ENCODE measurements around the gene TIMM44.

GRCh38 chr19:7987114-7987768 is 43.8 kb upstream of the TIMM44 start:
- TF ChIP-seq, protein P1, sequence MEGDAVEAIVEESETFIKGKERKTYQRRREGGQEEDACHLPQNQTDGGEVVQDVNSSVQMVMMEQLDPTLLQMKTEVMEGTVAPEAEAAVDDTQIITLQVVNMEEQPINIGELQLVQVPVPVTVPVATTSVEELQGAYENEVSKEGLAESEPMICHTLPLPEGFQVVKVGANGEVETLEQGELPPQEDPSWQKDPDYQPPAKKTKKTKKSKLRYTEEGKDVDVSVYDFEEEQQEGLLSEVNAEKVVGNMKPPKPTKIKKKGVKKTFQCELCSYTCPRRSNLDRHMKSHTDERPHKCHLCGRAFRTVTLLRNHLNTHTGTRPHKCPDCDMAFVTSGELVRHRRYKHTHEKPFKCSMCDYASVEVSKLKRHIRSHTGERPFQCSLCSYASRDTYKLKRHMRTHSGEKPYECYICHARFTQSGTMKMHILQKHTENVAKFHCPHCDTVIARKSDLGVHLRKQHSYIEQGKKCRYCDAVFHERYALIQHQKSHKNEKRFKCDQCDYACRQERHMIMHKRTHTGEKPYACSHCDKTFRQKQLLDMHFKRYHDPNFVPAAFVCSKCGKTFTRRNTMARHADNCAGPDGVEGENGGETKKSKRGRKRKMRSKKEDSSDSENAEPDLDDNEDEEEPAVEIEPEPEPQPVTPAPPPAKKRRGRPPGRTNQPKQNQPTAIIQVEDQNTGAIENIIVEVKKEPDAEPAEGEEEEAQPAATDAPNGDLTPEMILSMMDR (IDR thresholded peaks at IDR 0.05) = no peak
- no peak for TF ChIP-seq EZH2 (IDR thresholded peaks at IDR 0.05)
- TF ChIP-seq EZH2phosphoT487 (IDR thresholded peaks at IDR 0.05) = no peak
